ENCODE data around the gene CPNE4.

The CPNE4 gene

GRCh38 chr3:131803113-131803512, 231.7 kb downstream of the CPNE4 start:
- DNase-seq (ENCODE audit: low spot score in 2 of 2) (no peak), ATAC-seq (ENCODE audit: low read depth) (no peak)
- Mint-ChIP-seq H3K36me3 (no peaks in the 10 kb centered on the region), H3K4me3 (no peak overlapping the region), H3K27ac (no peak overlapping the region), H3K27me3 (peaks cover 9% of the 10 kb centered on the region), H3K4me1 (no peaks in the 10 kb centered on the region), H3K9me3 (no peaks in the 10 kb centered on the region)

GRCh38 chr3:131802029-131802428, 232.8 kb downstream of the CPNE4 start:
- DNase-seq (ENCODE audit: low spot score in 2 of 2), result no peak
- Mint-ChIP-seq H3K27ac (no peak overlapping the region), H3K27me3 (peaks cover 9% of the 10 kb centered on the region), H3K4me3 (no peak overlapping the region), H3K9me3 (no peaks in the 10 kb centered on the region), H3K36me3 (no peaks in the 10 kb centered on the region), H3K4me1 (no peaks in the 10 kb centered on the region)
- no peak for ATAC-seq (ENCODE audit: low read depth)

- H3K27ac Mint-ChIP-seq, result no peak overlapping the region
- no peaks in the 10 kb centered on the region for H3K36me3 Mint-ChIP-seq
- ATAC-seq (ENCODE audit: low read depth), result no peak
- no peak overlapping the region for H3K4me3 Mint-ChIP-seq
- no peak for DNase-seq (ENCODE audit: low spot score in 2 of 2)
- H3K9me3 Mint-ChIP-seq, result no peaks in the 10 kb centered on the region
- peaks cover 4% of the 10 kb centered on the region for H3K4me1 Mint-ChIP-seq
- H3K27me3 Mint-ChIP-seq, result peaks cover 8% of the 10 kb centered on the region
Measured at GRCh38 chr3:131801566-131801965, 233.2 kb downstream of the CPNE4 start.

- H3K9me3 Mint-ChIP-seq, result no peaks in the 10 kb centered on the region
- peaks cover 13% of the 10 kb centered on the region for H3K27me3 Mint-ChIP-seq
- H3K4me1 Mint-ChIP-seq, result peaks cover 12% of the 10 kb centered on the region
- DNase-seq (ENCODE audit: low spot score in 2 of 2) (no peak), ATAC-seq (ENCODE audit: low read depth) (no peak)
- H3K27ac Mint-ChIP-seq, result no peak overlapping the region
- H3K4me3 Mint-ChIP-seq, result no peak overlapping the region
- H3K36me3 Mint-ChIP-seq, result no peaks in the 10 kb centered on the region
Measured at GRCh38 chr3:131797776-131798175, 237.0 kb downstream of the CPNE4 start.

- H3K27me3 Mint-ChIP-seq, result peaks cover 12% of the 10 kb centered on the region
- no peaks in the 10 kb centered on the region for H3K36me3 Mint-ChIP-seq
- H3K9me3 Mint-ChIP-seq, result no peaks in the 10 kb centered on the region
- ATAC-seq (ENCODE audit: low read depth) (peak; percentile 19), DNase-seq (ENCODE audit: low spot score in 2 of 2) (no peak)
- H3K4me3 Mint-ChIP-seq, result no peak overlapping the region
- H3K27ac Mint-ChIP-seq, result no peak overlapping the region
- peaks cover 12% of the 10 kb centered on the region for H3K4me1 Mint-ChIP-seq
Measured at GRCh38 chr3:131796558-131797198, 238.1 kb downstream of the CPNE4 start.

- peaks cover 11% of the 10 kb centered on the region for H3K27me3 Mint-ChIP-seq
- H3K4me3 Mint-ChIP-seq, result no peak overlapping the region
- DNase-seq (ENCODE audit: low spot score in 2 of 2), result no peak
- no peaks in the 10 kb centered on the region for H3K9me3 Mint-ChIP-seq
- no peak for ATAC-seq (ENCODE audit: low read depth)
- no peaks in the 10 kb centered on the region for H3K36me3 Mint-ChIP-seq
- no peak overlapping the region for H3K27ac Mint-ChIP-seq
- peaks cover 12% of the 10 kb centered on the region for H3K4me1 Mint-ChIP-seq
Measured at GRCh38 chr3:131796111-131796510, 238.7 kb downstream of the CPNE4 start.

GRCh38 chr3:131795390-131796090, 239.3 kb downstream of the CPNE4 start:
- no peak for ATAC-seq (ENCODE audit: low read depth)
- Mint-ChIP-seq H3K4me3 (no peak overlapping the region), H3K9me3 (no peaks in the 10 kb centered on the region), H3K27ac (no peak overlapping the region), H3K4me1 (peaks cover 12% of the 10 kb centered on the region), H3K36me3 (no peaks in the 10 kb centered on the region), H3K27me3 (peaks cover 11% of the 10 kb centered on the region)
- DNase-seq (ENCODE audit: low spot score in 2 of 2), result no peak

GRCh38 chr3:131794766-131795388, 239.9 kb downstream of the CPNE4 start:
- Mint-ChIP-seq H3K4me3 (no peak overlapping the region), H3K27me3 (peaks cover 11% of the 10 kb centered on the region), H3K9me3 (no peaks in the 10 kb centered on the region), H3K27ac (no peak overlapping the region), H3K36me3 (no peaks in the 10 kb centered on the region), H3K4me1 (peaks cover 12% of the 10 kb centered on the region)
- peak; percentile 13 to 15 for DNase-seq (ENCODE audit: low spot score in 2 of 2)
- ATAC-seq (ENCODE audit: low read depth), result peak; percentile 47

GRCh38 chr3:131793870-131794269, 240.9 kb downstream of the CPNE4 start:
- ATAC-seq (ENCODE audit: low read depth), result no peak
- Mint-ChIP-seq H3K27me3 (peaks cover 8% of the 10 kb centered on the region), H3K4me3 (no peak overlapping the region)

GRCh38 chr3:131789188-131789587, 245.6 kb downstream of the CPNE4 start:
- DNase-seq (ENCODE audit: low spot score in 2 of 2) (no peak), ATAC-seq (ENCODE audit: low read depth) (no peak)
- H3K27ac Mint-ChIP-seq, result no peak overlapping the region
- H3K9me3 Mint-ChIP-seq, result peaks cover 5% of the 10 kb centered on the region
- no peaks in the 10 kb centered on the region for H3K4me1 Mint-ChIP-seq
- H3K27me3 Mint-ChIP-seq, result peaks cover 3% of the 10 kb centered on the region
- H3K36me3 Mint-ChIP-seq, result no peaks in the 10 kb centered on the region
- H3K4me3 Mint-ChIP-seq, result no peak overlapping the region

More at GRCh38 chr3:131793870-131794269, 240.9 kb downstream of the CPNE4 start:
- H3K4me1 Mint-ChIP-seq, result peaks cover 12% of the 10 kb centered on the region
- DNase-seq (ENCODE audit: low spot score in 2 of 2), result no peak
- H3K9me3 Mint-ChIP-seq, result no peaks in the 10 kb centered on the region
- H3K27ac Mint-ChIP-seq, result no peak overlapping the region
- H3K36me3 Mint-ChIP-seq, result no peaks in the 10 kb centered on the region

GRCh38 chr3:131786386-131786785, 248.4 kb downstream of the CPNE4 start:
- ATAC-seq (ENCODE audit: low read depth) (no peak), DNase-seq (ENCODE audit: low spot score in 2 of 2) (no peak)
- Mint-ChIP-seq H3K36me3 (no peaks in the 10 kb centered on the region), H3K4me3 (no peak overlapping the region), H3K27me3 (peaks cover 3% of the 10 kb centered on the region), H3K9me3 (peaks cover 5% of the 10 kb centered on the region), H3K4me1 (no peaks in the 10 kb centered on the region), H3K27ac (no peak overlapping the region)

- peaks cover 14% of the 10 kb centered on the region for H3K9me3 Mint-ChIP-seq
- H3K36me3 Mint-ChIP-seq, result no peaks in the 10 kb centered on the region
- no peaks in the 10 kb centered on the region for H3K4me1 Mint-ChIP-seq
- no peak overlapping the region for H3K4me3 Mint-ChIP-seq
- no peak for ATAC-seq (ENCODE audit: low read depth)
- DNase-seq (ENCODE audit: low spot score in 2 of 2), result no peak
- H3K27me3 Mint-ChIP-seq, result peaks cover 1% of the 10 kb centered on the region
- H3K27ac Mint-ChIP-seq, result no peak overlapping the region
Measured at GRCh38 chr3:131782751-131783150, 252.1 kb downstream of the CPNE4 start.

- Mint-ChIP-seq H3K27ac (no peak overlapping the region), H3K4me3 (no peak overlapping the region), H3K4me1 (no peaks in the 10 kb centered on the region), H3K9me3 (peaks cover 9% of the 10 kb centered on the region), H3K36me3 (no peaks in the 10 kb centered on the region), H3K27me3 (peaks cover 6% of the 10 kb centered on the region)
- DNase-seq (ENCODE audit: low spot score in 2 of 2), result no peak
- no peak for ATAC-seq (ENCODE audit: low read depth)
Measured at GRCh38 chr3:131778526-131778925, 256.3 kb downstream of the CPNE4 start.

- DNase-seq (ENCODE audit: low spot score in 2 of 2), result no peak
- ATAC-seq (ENCODE audit: low read depth), result no peak
- no peaks in the 10 kb centered on the region for H3K4me1 Mint-ChIP-seq
- no peak overlapping the region for H3K27ac Mint-ChIP-seq
- H3K4me3 Mint-ChIP-seq, result no peak overlapping the region
- peaks cover 8% of the 10 kb centered on the region for H3K9me3 Mint-ChIP-seq
- H3K36me3 Mint-ChIP-seq, result no peaks in the 10 kb centered on the region
- peaks cover 9% of the 10 kb centered on the region for H3K27me3 Mint-ChIP-seq
Measured at GRCh38 chr3:131775650-131776049, 259.2 kb downstream of the CPNE4 start.

Data from memory B cell (primary cell).